HG03196 (cell line): ENCODE results near the gene C20orf204.
"Not testable (repeated sequence)": the region's sequence is repeated elsewhere in the genome, so short reads cannot be mapped to it uniquely, and the experiment has no call there.

ENCODE experiments used
- ATAC-seq: cut with Tn5 transposase; IDR thresholded peaks from one replicate; pipeline ENCODE4 v1.9.1; 2021; ENCODE audit not compliant: unreplicated experiment

C20orf204 gene

GRCh38 chr20:64082126-64082731 lies 46.2 kb downstream of the C20orf204 start:
- ATAC-seq, result no peak

DNA sequence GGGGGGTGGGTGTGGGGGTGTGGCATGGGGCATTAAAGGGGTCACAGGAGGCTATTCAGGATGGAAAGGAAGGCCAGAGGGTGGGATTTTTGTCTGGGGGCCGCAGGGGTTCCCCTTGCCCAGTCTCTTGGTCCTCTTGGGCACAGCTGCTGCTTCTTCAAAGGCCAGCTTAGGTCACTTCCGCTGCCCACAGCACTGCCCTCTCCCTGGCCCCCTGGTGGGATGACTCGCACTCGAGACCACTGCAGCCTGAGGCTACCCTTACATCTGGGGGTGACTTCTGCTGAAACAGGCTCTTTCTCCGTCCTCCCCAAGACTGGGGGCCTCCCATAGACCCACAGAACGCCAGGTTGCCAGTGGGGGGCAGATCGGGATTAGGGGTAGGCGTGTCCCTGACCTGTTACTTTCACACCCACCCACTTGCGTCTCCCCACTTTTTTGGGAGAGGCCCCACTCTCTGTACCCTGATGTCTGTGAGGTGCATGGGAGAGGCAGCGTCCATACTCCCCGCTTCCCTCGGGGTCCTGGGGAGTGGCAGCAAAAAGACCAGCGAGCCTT lies 46.9 kb downstream of the C20orf204 start:
- ATAC-seq, result no peak

DNA sequence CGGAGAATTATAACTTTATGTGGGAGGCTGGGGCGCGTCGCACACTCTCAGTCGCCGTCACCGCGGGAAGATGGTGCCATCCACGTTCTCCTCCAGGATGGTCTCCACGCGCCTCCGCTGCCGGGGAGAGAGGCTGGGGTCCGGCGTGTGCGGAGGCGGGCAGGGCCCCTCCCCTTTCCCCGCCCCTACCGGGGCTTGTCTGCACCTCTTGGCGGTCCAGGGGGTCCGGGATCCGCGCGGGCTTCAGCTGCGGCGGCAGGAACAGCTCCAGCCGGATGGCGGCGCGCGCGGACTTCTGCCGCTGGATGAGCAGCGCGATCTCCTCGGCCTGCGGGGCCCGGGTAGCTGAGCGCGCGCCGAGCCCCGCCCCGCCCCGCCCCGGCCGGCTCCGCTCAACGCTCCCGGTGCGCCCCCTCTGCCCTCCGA lies 47.4 kb downstream of the C20orf204 start:
- ATAC-seq, result no peak

DNA sequence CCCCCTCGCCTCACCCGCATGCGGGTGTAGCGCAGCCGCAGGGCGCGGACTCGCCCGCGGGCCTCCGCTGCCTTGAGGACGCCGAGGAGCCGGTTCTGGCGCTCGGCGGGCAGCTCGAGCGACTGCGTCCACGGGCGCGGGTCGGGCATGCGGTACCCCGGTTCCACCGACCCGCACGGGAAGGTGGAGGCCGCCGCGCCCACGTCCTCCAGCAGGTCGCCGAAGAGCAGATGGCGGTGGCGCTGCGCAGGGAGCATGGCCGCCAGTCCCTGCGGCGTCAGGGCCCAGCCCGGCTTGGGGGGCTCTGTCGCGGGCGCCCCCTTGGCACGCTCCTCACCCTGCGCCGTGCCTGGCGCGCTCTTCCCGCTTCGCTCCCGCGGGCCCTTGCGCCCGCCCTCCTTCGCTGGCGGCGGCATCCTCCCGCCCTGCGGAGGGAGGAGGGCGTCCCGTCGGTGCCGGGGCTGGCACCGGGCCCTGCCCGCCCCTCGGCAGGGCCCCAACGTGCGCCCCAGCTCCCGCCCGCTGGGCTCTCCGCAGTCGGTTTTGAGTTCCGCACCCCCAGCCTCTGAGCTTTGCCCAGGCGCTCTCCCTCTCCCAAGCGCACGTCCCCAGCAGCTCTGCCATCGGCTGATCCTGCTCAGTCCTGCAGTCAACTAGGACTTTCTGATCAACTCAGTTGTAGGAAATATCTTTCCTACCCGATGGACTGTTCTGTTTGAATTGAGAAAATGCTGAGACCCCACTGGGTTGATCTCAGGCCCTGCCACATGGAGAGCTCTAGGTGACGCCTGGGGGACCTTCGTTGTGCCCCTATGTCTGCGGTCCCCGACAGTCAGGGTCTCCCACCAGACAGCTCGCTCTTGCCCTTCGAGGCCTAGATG lies 48.1 kb downstream of the C20orf204 start, which contains the start of gene LKAAEAR1:
Gene LKAAEAR1 (minus strand): TSS at position 595 of the 881 bp plus-strand sequence. CDS start 179 bp downstream, at position 416.
- no peak for ATAC-seq

GRCh38 chr20:64084685-64085152 lies 48.7 kb downstream of the C20orf204 start:
- no peak for ATAC-seq

GRCh38 chr20:64086801-64087200 lies 50.8 kb downstream of the C20orf204 start:
- ATAC-seq, result no peak

DNA sequence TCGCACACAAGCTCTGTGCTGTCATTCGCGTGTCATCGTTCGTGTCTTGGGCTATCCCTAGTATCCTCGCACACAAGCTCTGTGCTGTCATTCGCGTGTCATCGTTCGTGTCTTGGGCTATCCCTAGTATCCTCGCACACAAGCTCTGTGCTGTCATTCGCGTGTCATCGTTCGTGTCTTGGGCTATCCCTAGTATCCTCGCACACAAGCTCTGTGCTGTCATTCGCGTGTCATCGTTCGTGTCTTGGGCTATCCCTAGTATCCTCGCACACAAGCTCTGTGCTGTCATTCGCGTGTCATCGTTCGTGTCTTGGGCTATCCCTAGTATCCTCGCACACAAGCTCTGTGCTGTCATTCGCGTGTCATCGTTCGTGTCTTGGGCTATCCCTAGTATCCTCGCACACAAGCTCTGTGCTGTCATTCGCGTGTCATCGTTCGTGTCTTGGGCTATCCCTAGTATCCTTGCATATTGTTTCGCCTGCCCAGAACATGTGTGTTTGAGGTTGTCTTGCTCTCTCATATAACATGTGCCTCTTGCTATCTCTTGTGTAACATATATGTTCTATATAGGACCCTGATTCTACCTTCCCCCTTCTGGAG lies 51.3 kb downstream of the C20orf204 start:
- not testable (repeated sequence) for ATAC-seq

GRCh38 chr20:64088586-64088985 lies 52.6 kb downstream of the C20orf204 start:
- not testable (repeated sequence) for ATAC-seq
